ENCODE results near the gene JAG1.

The JAG1 gene

GRCh38 chr20:10708351-10709185 lies 34.8 kb upstream of the JAG1 start:
- no peaks in the 10 kb centered on the region for H3K4me1 Mint-ChIP-seq (ENCODE audit: low read depth)
- H3K27me3 Mint-ChIP-seq, result peaks cover 12% of the 10 kb centered on the region
- H3K4me3 Mint-ChIP-seq, result no peak overlapping the region
- DNase-seq, result no peak
- H3K9me3 Mint-ChIP-seq, result no peaks in the 10 kb centered on the region
- no peaks in the 10 kb centered on the region for H3K36me3 Mint-ChIP-seq (ENCODE audit: low read depth)
- no peak overlapping the region for H3K27ac Mint-ChIP-seq

DNA sequence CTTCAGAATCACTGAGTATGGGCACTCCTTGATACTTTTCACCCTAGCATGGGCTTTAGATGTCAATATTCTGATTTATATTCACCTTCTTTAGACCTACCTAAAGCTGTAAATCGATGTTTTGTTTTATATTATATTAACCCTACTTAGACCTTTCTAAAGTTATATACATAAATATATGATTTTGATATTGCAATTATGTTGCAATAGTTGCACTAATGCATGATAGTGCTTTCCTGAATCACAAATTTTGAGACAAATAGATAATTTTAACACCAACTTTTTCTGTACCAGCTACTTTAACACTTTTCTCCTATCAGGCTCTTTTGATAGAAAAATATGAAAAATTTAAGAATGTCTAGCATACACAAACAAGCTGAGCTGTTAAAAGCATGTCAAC lies 34.0 kb upstream of the JAG1 start:
- no peaks in the 10 kb centered on the region for H3K9me3 Mint-ChIP-seq

DNA sequence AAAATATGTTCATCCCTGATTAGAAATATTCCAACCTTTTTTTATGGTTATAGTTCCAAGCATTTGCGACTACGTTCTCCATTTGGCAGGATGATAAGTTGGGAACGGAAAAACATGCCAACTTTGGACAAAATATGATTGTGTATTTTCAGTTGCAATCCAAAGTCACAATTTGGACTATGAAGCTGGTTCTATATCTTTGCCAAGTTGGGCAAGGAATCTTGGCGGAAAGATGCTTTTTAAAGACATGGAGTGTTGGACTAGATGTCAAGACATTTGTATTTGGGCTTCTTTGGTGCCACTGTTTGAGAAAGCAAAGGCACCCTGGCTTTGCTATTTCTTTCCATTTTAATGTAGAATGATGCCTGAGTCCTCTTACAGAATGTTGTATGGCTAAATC lies 33.3 kb upstream of the JAG1 start:
- no peaks in the 10 kb centered on the region for H3K4me1 Mint-ChIP-seq (ENCODE audit: low read depth)
- no peaks in the 10 kb centered on the region for H3K9me3 Mint-ChIP-seq

More for the DNA sequence above, 34.0 kb upstream of the JAG1 start:
- DNase-seq, result no peak
- Mint-ChIP-seq H3K4me1 (ENCODE audit: low read depth) (no peaks in the 10 kb centered on the region), H3K27ac (no peak overlapping the region), H3K4me3 (no peak overlapping the region), H3K36me3 (ENCODE audit: low read depth) (no peaks in the 10 kb centered on the region), H3K27me3 (peaks cover 14% of the 10 kb centered on the region)

DNA sequence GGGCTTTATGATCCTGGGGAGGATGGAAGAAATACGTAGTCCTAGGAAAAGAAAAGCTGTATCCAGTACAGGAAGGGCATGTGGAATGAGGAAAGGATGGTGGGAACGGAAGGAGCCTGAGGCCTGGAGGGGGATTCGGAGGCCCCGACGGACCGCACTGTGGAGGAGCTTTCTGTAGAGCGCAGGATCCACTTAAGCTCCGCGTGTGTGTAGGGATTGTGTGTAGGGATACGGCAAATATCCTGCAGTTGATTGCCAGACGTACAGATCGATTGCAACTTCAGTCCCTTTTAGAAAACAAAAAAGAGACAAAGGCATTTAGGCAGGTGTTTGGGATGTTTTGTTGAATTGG lies 32.6 kb upstream of the JAG1 start:
- Mint-ChIP-seq H3K27ac (no peak overlapping the region), H3K4me3 (no peak overlapping the region), H3K27me3 (peaks cover 14% of the 10 kb centered on the region), H3K9me3 (no peaks in the 10 kb centered on the region), H3K36me3 (ENCODE audit: low read depth) (no peaks in the 10 kb centered on the region), H3K4me1 (ENCODE audit: low read depth) (no peaks in the 10 kb centered on the region)
- no peak for DNase-seq

More for the DNA sequence above, 33.3 kb upstream of the JAG1 start:
- Mint-ChIP-seq H3K27me3 (peaks cover 14% of the 10 kb centered on the region), H3K36me3 (ENCODE audit: low read depth) (no peaks in the 10 kb centered on the region), H3K27ac (no peak overlapping the region), H3K4me3 (no peak overlapping the region)
- no peak for DNase-seq

- no peak for DNase-seq
- Mint-ChIP-seq H3K4me3 (no peak overlapping the region), H3K27me3 (peaks cover 14% of the 10 kb centered on the region), H3K9me3 (no peaks in the 10 kb centered on the region), H3K4me1 (ENCODE audit: low read depth) (no peaks in the 10 kb centered on the region), H3K36me3 (ENCODE audit: low read depth) (no peaks in the 10 kb centered on the region), H3K27ac (no peak overlapping the region)
Observed at GRCh38 chr20:10705801-10706459, 32.1 kb upstream of the JAG1 start.

- Mint-ChIP-seq H3K9me3 (no peaks in the 10 kb centered on the region), H3K36me3 (ENCODE audit: low read depth) (no peaks in the 10 kb centered on the region), H3K27ac (no peak overlapping the region), H3K4me1 (ENCODE audit: low read depth) (no peaks in the 10 kb centered on the region), H3K27me3 (peaks cover 19% of the 10 kb centered on the region), H3K4me3 (no peak overlapping the region)
- DNase-seq, result no peak
Observed at GRCh38 chr20:10701607-10702006, 27.8 kb upstream of the JAG1 start.

GRCh38 chr20:10699941-10700340 lies 26.1 kb upstream of the JAG1 start:
- H3K27ac Mint-ChIP-seq, result no peak overlapping the region
- peaks cover 21% of the 10 kb centered on the region for H3K27me3 Mint-ChIP-seq

DNA sequence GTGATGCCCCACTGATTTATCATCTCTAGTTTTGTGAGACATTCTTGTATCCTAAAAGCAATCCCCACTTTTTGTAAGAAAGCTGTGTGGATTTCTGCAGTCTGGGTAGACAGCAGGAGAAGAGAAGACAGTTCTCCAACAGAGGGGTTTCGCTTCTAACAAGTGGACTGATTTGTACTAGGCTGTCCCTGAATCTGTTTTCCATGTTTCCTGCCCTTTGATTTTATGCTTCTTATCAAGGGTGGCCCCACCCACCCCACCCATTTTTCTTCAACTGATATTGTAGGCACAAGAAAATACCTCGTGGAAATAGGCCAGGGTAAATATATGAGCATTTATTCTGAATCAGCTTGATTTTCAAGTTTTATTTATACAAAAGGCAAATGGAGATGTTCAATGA lies 25.7 kb upstream of the JAG1 start:
- no peak overlapping the region for H3K27ac Mint-ChIP-seq

More at GRCh38 chr20:10699941-10700340, 26.1 kb upstream of the JAG1 start:
- no peaks in the 10 kb centered on the region for H3K36me3 Mint-ChIP-seq (ENCODE audit: low read depth)
- DNase-seq, result no peak
- H3K4me3 Mint-ChIP-seq, result no peak overlapping the region
- H3K4me1 Mint-ChIP-seq (ENCODE audit: low read depth), result no peaks in the 10 kb centered on the region
- no peaks in the 10 kb centered on the region for H3K9me3 Mint-ChIP-seq

GRCh38 chr20:10696650-10697049 lies 22.9 kb upstream of the JAG1 start:
- Mint-ChIP-seq H3K27me3 (peaks cover 29% of the 10 kb centered on the region), H3K4me3 (no peak overlapping the region), H3K9me3 (no peaks in the 10 kb centered on the region), H3K4me1 (ENCODE audit: low read depth) (no peaks in the 10 kb centered on the region), H3K36me3 (ENCODE audit: low read depth) (no peaks in the 10 kb centered on the region), H3K27ac (no peak overlapping the region)
- no peak for DNase-seq

More for the DNA sequence above, 25.7 kb upstream of the JAG1 start:
- H3K4me1 Mint-ChIP-seq (ENCODE audit: low read depth), result no peaks in the 10 kb centered on the region
- peaks cover 22% of the 10 kb centered on the region for H3K27me3 Mint-ChIP-seq
- H3K4me3 Mint-ChIP-seq, result no peak overlapping the region
- H3K36me3 Mint-ChIP-seq (ENCODE audit: low read depth), result no peaks in the 10 kb centered on the region
- no peaks in the 10 kb centered on the region for H3K9me3 Mint-ChIP-seq
- no peak for DNase-seq

- Mint-ChIP-seq H3K36me3 (ENCODE audit: low read depth) (no peaks in the 10 kb centered on the region), H3K4me3 (no peak overlapping the region), H3K27ac (no peak overlapping the region), H3K9me3 (no peaks in the 10 kb centered on the region), H3K27me3 (peaks cover 18% of the 10 kb centered on the region), H3K4me1 (ENCODE audit: low read depth) (no peaks in the 10 kb centered on the region)
- no peak for DNase-seq
Observed at GRCh38 chr20:10689385-10689784, 15.6 kb upstream of the JAG1 start.

DNA sequence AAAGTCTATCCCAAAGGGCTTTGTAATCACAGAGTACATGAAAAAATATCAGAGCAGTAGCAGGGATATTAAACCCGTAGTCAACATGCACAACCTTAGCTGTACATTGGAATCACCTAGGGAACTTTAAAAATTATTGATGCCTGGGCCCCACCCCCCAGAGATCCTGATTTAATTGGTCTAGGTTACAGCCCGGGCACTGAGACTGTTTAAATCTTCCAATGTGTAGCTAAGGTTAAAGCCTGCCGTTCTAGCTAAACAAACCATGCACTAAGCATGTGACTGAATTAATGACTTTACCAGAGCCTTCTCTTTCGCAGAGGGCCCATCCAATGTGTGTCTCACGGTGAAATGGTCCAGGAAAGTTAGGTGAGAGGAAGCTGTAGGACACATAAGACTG lies 14.1 kb upstream of the JAG1 start:
- Mint-ChIP-seq H3K27me3 (peaks cover 13% of the 10 kb centered on the region), H3K9me3 (no peaks in the 10 kb centered on the region), H3K4me3 (no peak overlapping the region), H3K36me3 (ENCODE audit: low read depth) (no peaks in the 10 kb centered on the region), H3K4me1 (ENCODE audit: low read depth) (no peaks in the 10 kb centered on the region), H3K27ac (no peak overlapping the region)
- DNase-seq, result no peak

DNA sequence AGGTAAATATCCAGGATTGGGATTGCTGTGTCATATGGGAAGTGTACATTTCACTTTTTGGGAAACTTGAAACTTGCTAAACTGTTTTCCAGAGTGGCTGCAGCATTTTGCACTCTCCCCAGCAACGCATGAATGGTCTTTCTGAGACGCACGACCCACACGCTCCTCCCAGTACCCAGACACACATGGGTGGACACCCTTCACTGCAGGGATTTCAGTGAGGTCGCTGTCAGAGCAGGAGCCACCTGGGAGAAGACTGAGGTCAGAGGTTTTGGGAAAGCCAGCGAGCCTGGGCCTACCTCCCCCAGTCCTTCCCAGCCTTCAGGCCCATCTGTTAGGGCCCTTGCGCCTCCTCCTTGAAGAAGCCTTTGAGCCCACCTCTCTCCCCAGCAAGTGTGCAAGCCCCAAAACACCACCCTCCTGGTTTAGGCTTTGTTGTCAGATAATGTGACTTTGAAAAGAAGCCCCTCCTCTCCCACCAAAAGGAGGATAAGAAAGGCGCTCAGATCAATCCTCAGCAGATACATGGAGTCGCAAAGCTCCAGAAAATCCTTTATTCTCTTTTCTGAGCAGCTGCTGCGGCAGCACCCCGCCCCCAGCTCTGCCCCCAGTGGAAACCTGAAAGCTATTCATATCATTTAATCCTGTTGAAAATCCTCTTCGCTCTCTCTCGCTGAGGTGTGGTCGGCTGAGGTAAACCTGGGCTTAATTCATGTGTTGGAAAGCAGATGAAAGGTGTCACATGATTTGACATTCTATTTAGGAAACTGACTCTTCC lies 12.7 kb upstream of the JAG1 start:
- Mint-ChIP-seq H3K36me3 (ENCODE audit: low read depth) (no peaks in the 10 kb centered on the region), H3K4me3 (no peak overlapping the region), H3K27me3 (peaks cover 17% of the 10 kb centered on the region), H3K9me3 (no peaks in the 10 kb centered on the region), H3K4me1 (ENCODE audit: low read depth) (no peaks in the 10 kb centered on the region), H3K27ac (no peak overlapping the region)
- no peak for DNase-seq

DNA sequence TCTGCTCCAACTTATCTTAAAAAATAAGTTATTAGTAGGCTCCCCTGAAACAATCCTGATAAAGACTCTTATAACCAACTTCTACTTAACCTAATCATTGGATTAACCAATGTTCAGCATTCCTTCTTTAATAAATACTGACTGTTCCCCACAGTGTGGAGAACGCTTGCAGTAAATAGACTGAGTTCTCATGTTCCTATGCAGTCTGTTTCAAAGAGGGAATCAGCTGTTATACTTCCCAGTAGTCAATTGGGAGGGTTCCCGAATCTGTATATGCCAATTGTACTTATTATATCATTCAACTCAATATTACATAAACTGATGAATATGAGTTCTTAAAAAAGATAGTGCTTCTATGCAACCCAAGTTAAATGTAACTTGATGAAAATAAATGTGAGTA lies 9.7 kb upstream of the JAG1 start:
- Mint-ChIP-seq H3K27ac (no peak overlapping the region), H3K4me3 (no peak overlapping the region), H3K36me3 (ENCODE audit: low read depth) (no peaks in the 10 kb centered on the region), H3K4me1 (ENCODE audit: low read depth) (no peaks in the 10 kb centered on the region), H3K27me3 (peaks cover 31% of the 10 kb centered on the region), H3K9me3 (no peaks in the 10 kb centered on the region)
- DNase-seq, result no peak

DNA sequence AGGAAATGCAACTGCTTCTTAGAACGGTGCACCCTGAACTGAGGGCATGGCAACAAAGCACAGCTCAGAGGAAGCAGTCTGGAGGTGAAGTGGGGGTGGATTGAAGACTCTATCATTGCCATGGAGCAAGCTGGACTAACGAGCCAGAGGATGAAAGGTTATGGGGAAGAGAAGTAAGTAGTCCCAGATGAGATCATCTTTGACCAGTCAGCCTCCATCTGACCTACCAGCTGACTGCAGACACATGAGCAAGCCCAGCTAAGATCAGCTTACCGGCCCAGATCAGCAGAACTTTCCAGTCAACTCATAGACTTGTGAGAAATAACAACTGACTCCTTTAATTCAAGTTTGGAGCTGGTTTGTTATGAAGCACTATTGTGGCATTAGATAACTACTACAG lies 9.1 kb upstream of the JAG1 start:
- Mint-ChIP-seq H3K27ac (no peak overlapping the region), H3K9me3 (no peaks in the 10 kb centered on the region), H3K27me3 (peaks cover 30% of the 10 kb centered on the region), H3K4me1 (ENCODE audit: low read depth) (no peaks in the 10 kb centered on the region), H3K36me3 (ENCODE audit: low read depth) (no peaks in the 10 kb centered on the region), H3K4me3 (no peak overlapping the region)
- no peak for DNase-seq

DNA sequence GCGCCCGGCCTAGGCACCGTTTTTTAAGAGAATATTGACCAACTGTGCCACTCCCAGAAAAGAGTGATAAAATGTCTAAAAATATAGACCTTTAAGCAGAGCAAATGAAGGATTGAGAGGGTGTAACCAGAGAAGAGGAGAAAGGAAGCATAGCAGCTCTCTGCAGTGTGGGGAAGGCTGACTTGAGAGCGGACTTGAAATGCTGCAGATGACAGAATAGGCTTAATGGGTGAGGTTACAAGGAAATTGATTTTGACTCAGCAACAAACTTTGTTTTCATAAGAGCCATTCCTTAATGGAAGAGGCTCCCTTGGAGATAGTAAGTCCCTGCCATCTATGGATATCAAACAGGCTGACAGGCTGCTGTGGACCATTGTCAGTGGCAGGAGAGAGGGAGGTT lies 7.7 kb upstream of the JAG1 start:
- no peak overlapping the region for H3K4me3 Mint-ChIP-seq
- no peaks in the 10 kb centered on the region for H3K4me1 Mint-ChIP-seq (ENCODE audit: low read depth)
- peaks cover 40% of the 10 kb centered on the region for H3K27me3 Mint-ChIP-seq
- DNase-seq, result no peak
- H3K36me3 Mint-ChIP-seq (ENCODE audit: low read depth), result no peaks in the 10 kb centered on the region
- no peaks in the 10 kb centered on the region for H3K9me3 Mint-ChIP-seq
- H3K27ac Mint-ChIP-seq, result no peak overlapping the region
